AG04450 (cell line): ENCODE data around the gene PIGX. TPM values are rescaled to one million over a fixed set of nuclear protein-coding genes. Genes with fewer than 3 reads are reported as not detected.

Experiments used
- CTCF ChIA-PET: fragments of 300-600, 350-600 bp; formaldehyde crosslinking; extraction: SDS; loops from one replicate; lab custom pipeline; 2022; ENCODE audit warnings: antibody characterized with exemption, inconsistent platforms; lab: Charles Lee
- POLR2A ChIA-PET: fragments of 350-600 bp; formaldehyde crosslinking; extraction: SDS; loops from one replicate; lab custom pipeline; 2021; ENCODE audit warnings: antibody characterized with exemption, inconsistent platforms; lab: Yijun Ruan, JAX
- DNase-seq: peaks from one replicate; pipeline ENCODE4 v3.0.0-alpha.2; 2011; ENCODE audit warnings: low read depth, low spot score
- H3K27ac ChIP-seq: one replicate; pipeline ENCODE4 v1.5.1; 2012; ENCODE audit warnings: low read depth, low read length, control low read depth
- H3K27me3 ChIP-seq: one replicate; pipeline ENCODE4 v1.6.0; 2012; ENCODE audit warnings: low read length; ENCODE audit not compliant: control insufficient read depth, insufficient read depth
- H3K4me3 ChIP-seq: 2 replicates; pipeline ENCODE4 v1.5.1; 2011; ENCODE audit warnings: mild to moderate bottlenecking, low read depth, low read length, control low read depth
- H3K9me3 ChIP-seq: 2 replicates; pipeline ENCODE4 v1.5.1; 2012; ENCODE audit warnings: low read length; ENCODE audit not compliant: control insufficient read depth, insufficient read depth
- polyA plus RNA-seq: library from polyadenylated mRNA; depleted of rRNA; stranded (reverse); fragments of >200 nt; gene quantifications from 2 replicates; pipeline ENCODE4 v1.2.3, GENCODE V29; 2011
- TF ChIP-seq, protein P1 (sequence below): IDR thresholded peaks from 2 replicates; pipeline ENCODE4 v1.5.1; 2011; ENCODE audit warnings: low read depth, low read length, control low read depth, inconsistent platforms

The PIGX gene
- polyA plus RNA-seq, 1 experiment = 12.7 TPM

DNA sequence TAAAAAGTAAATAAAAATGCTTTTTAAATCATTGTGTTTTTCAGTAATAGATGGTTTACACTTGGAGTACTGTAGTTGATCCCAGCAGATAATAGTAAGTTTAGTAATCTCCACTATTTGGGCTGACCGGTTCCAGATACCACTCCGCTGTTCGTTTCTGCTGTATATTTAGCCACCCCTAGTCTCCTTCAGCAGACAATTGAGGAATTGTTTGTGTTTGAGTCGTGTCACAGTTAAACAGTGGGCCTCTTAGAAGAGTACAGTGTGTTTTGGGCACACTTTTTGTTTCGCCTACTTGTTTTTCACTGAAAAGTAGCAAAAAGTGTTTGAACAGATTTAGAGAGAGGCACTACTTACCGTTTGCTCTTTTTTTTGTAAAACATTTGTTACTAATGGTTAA lies 60.7 kb downstream of the PIGX start:
- no peak overlapping the region for H3K4me3 ChIP-seq
- H3K27me3 ChIP-seq = no peaks in the 10 kb centered on the region
- H3K27ac ChIP-seq = no peak overlapping the region
- no peaks in the 10 kb centered on the region for H3K9me3 ChIP-seq
- CTCF ChIA-PET = no interaction called here
- TF ChIP-seq, protein P1, sequence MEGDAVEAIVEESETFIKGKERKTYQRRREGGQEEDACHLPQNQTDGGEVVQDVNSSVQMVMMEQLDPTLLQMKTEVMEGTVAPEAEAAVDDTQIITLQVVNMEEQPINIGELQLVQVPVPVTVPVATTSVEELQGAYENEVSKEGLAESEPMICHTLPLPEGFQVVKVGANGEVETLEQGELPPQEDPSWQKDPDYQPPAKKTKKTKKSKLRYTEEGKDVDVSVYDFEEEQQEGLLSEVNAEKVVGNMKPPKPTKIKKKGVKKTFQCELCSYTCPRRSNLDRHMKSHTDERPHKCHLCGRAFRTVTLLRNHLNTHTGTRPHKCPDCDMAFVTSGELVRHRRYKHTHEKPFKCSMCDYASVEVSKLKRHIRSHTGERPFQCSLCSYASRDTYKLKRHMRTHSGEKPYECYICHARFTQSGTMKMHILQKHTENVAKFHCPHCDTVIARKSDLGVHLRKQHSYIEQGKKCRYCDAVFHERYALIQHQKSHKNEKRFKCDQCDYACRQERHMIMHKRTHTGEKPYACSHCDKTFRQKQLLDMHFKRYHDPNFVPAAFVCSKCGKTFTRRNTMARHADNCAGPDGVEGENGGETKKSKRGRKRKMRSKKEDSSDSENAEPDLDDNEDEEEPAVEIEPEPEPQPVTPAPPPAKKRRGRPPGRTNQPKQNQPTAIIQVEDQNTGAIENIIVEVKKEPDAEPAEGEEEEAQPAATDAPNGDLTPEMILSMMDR = no peak
- DNase-seq = no peak
- POLR2A ChIA-PET = no interaction called here

DNA sequence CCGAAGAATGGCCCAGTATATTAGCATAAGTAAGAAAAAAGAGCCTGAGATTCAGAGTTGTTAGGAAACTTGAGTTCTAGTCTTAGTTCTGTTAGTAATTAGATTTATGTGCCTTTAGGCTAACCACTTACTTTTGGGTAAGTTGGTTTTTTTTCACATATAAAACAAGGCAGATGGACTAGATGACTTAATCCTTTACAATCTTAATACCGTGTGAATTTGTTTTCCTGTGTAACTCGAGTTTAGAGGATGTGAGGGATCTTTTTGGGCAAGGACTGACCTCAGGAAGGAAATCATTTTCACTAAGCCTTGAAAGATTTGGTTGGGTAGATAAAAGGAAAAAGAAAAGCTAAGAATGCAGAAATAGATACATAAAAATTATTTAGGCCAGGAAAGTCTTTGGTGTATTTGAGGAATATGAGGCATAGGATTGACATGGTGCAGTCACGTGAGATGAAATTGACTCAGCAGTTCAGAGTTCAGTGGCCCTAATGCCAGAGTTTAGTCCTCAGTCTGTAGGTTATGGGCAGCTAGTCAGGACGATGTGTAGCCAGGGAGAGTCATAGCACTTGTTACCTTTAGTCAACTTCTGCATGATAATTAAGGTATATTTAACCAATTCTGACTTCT lies 62.1 kb downstream of the PIGX start:
- CTCF ChIA-PET = interaction anchor here (1.5 kb wide), 1 partner anchor 165 kb away, joined by 5 read pairs; no protein-coding TSS in a partner anchor
- Histone ChIP-seq H3K27me3 (no peaks in the 10 kb centered on the region), H3K9me3 (no peaks in the 10 kb centered on the region), H3K27ac (no peak overlapping the region), H3K4me3 (no peak overlapping the region)
- TF ChIP-seq, protein P1 = no peak
- POLR2A ChIA-PET = no interaction called here
- DNase-seq = no peak

DNA sequence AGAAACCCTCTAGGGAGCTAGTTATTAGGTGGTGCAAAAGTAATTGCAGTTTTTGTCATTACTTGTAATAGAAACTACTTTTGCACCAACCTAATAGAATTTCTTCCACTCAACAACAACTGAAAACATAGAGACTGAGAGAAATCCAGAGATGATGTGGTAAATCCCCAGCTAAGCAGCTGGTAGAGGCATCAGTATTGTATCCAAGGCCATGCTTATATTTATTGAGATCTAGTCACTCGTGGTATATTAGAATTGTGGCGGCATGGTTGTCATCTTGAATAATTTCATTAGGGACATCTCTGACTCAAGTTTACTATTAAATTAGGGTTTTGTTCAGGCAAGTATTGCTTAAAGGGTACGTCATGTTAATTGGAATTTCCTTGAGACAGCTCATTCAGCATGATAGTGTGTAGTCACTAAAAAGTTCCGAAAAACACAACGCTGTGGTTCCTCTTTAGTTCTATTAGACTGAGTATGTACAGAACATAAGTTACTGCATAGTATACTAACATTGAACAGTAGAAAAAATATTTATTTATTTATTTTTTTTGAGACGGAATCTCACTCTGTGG lies 62.8 kb downstream of the PIGX start:
- ChIA-PET POLR2A (no interaction called here), CTCF (interaction anchor here (1.5 kb wide), 1 partner anchor 166 kb away, joined by 5 read pairs; no protein-coding TSS in a partner anchor)
- H3K9me3 ChIP-seq = peaks cover 3% of the 10 kb centered on the region; the same call in 1 of the 2 replicates
- no peak overlapping the region for H3K4me3 ChIP-seq
- TF ChIP-seq, protein P1 = no peak
- no peak overlapping the region for H3K27ac ChIP-seq
- no peak for DNase-seq
- no peaks in the 10 kb centered on the region for H3K27me3 ChIP-seq

DNA sequence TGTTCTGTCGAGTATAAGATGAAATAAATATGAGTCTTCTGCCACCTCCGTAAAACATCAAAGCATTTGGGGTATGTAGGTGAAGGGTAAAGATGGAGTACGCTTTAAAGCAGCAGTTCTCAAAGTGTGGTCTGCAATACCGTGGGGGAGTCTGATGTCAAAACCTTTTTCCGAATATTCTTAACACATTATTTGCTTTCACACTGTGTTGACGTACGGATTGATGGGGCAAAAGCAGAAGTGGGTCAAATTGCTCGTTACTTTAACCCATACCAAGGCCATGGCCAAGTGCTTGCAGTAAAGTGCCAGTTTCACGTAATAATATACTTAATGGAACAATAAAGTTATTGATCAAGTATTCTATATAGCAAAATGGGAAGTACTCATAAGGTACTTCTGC lies 63.8 kb downstream of the PIGX start:
- POLR2A ChIA-PET = no interaction called here
- no peaks in the 10 kb centered on the region for H3K27me3 ChIP-seq
- CTCF ChIA-PET = no interaction called here
- H3K4me3 ChIP-seq = no peak overlapping the region
- TF ChIP-seq, protein P1 = no peak
- H3K27ac ChIP-seq = no peak overlapping the region
- no peak for DNase-seq
- peaks cover 11% of the 10 kb centered on the region; the same call in 1 of the 2 replicates for H3K9me3 ChIP-seq

DNA sequence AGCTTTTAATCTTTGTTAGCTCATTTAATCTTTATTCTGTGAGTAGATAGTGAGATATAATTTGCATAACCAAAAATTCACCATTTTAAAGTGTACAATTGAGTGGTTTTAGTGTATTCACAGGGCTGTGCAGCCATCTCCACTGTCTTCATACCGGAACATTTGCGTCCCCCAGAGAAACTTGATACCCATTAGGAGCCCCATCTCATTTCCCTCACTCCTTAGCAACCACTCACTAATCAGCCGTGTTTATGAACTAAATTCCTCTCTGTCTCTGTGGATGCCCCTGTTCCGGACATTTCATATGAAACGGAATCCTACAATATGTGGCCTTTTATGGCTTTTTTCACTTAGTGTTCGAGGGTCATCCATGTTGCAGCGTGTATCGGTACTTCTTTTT lies 65.7 kb downstream of the PIGX start:
- ChIA-PET POLR2A (no interaction called here), CTCF (no interaction called here)
- TF ChIP-seq, protein P1 = no peak
- Histone ChIP-seq H3K27me3 (no peaks in the 10 kb centered on the region), H3K27ac (no peak overlapping the region), H3K9me3 (peaks cover 11% of the 10 kb centered on the region; the same call in 1 of the 2 replicates), H3K4me3 (no peak overlapping the region)
- no peak for DNase-seq
